Glomerular visceral epithelial cell (primary cell): ENCODE measurements around the gene CNTN4.
"Not testable (repeated sequence)": the region's sequence is repeated elsewhere in the genome, so short reads cannot be mapped to it uniquely, and the experiment has no call there.

ENCODE experiments used
- DNase-seq: peaks from one replicate; pipeline ENCODE4 v3.0.0-alpha.2; 2016; ENCODE audit errors: extremely low spot score

The CNTN4 gene

GRCh38 chr3:2908693-2909351 is 810.2 kb downstream of the CNTN4 start:
- DNase-seq, result no peak

- no peak for DNase-seq
These were observed 812.3 kb downstream of the CNTN4 start for GRCh38 chr3:2910997-2911396.

GRCh38 chr3:2915826-2916225 is 817.2 kb downstream of the CNTN4 start:
- DNase-seq, result no peak

GRCh38 chr3:2916640-2917039 is 818.0 kb downstream of the CNTN4 start:
- DNase-seq, result not testable (repeated sequence)

GRCh38 chr3:2920103-2920502 is 821.4 kb downstream of the CNTN4 start:
- no peak for DNase-seq

DNA sequence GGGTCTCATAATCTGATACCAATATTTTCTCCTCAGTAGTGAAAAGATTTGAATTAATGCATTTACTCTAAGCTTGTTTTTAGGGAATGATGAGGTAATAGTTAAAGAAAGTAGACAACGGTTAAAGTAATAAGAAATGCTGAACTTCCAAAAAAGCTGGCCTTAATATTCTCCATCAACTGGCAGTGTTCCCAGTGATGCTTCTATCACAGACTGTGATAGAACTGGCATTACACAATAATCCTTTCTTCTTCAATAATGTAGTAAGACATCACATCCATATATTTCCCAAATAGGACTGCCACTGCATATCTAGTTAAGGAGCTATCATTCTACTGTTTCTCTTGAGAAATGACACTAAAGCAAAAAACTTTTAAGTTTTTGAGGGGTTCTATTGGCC is 822.8 kb downstream of the CNTN4 start:
- no peak for DNase-seq

DNA sequence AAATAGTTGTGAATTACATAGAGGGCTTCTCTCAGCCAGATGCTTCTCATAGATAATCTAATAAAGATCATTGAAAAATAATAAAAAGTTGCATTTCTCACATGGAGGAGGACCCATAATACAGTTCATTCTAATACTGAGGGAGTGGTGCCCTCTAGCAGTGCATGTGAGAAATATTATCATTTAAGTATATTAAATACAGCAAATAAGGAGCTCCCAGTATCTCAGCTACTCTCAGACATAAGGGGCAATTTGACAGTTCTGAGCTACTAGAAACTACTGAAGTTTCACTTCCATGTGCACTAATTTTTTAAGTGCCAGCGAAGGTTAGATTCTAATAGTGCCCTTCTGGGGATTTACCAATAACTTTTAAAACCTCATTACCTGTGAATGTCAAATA is 823.2 kb downstream of the CNTN4 start:
- DNase-seq, result no peak

DNA sequence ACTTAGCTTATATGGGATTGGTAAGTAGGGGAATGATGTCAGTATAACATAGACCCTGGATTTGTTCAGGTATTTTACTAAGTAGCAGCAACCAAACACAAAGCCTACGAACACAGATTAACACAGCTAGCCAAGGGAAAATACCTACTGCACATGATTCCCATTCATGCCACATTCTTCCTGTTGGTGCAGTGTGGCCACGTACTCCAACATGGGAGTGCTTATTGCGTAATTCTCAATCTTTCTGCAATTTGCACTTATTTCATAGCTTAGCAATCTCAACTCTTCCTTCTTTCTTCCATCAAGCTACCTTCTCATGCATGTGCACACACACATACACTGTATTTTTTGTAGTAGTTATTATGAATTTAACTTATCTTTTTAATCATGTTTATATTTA is 824.7 kb downstream of the CNTN4 start:
- DNase-seq, result no peak

DNA sequence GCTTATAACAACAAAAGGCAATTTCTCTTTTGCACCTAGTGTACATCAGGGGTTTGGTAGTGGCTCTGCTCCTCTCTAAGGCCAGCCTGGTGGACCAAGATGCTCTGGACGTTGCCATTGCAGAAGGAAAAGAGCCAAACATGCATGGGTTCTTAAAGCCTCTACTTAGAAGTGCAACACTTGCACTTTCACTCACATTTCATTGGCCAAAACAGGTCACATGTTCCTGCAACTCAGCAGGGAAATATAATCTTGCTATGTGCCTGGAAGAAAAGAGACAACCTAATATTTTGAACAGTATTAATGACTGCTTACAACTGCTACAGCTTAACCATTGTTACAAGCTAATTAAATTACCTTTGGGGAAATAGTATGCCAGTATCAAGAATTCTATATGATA is 828.6 kb downstream of the CNTN4 start:
- no peak for DNase-seq

GRCh38 chr3:2929574-2929973 is 830.9 kb downstream of the CNTN4 start:
- no peak for DNase-seq

DNA sequence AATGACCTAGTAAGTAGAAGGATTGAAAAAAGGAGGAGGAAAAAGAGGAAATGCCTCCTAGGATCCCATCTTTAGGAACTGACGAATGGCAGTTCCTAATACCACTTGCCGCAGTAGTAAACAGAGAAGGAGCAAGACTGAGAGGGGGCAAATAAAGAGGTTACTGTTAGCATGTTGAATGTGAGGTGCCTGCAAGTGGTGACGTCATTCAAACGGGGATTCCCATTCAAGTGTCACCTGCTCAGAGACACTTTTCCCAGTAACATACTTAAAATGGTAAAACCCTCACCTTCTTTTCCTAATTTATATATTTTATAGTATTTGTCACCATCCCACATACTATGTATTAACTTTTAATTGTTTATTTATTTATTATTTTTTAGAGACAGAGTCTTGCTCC is 832.6 kb downstream of the CNTN4 start:
- no peak for DNase-seq

GRCh38 chr3:2934541-2934940 is 835.9 kb downstream of the CNTN4 start:
- DNase-seq, result no peak

DNA sequence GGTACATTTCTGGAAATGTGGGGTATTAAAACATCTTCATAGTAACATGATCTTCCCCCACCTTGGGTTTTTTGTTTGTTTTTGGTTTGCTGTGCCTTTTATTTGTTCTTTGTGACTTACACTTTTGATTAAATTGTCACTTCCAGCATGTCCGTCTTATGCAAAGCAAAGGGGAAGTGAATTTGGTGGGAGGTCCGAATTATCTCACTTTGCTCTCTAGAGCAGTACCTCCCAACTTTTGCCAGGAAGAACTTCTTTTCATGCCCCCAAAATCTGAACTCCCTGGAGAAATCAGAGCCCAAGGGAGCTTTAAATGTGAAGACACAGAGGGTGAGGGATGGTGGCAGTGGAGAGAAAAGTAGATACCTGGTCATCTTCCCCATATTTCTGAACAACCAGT is 838.4 kb downstream of the CNTN4 start:
- no peak for DNase-seq

DNA sequence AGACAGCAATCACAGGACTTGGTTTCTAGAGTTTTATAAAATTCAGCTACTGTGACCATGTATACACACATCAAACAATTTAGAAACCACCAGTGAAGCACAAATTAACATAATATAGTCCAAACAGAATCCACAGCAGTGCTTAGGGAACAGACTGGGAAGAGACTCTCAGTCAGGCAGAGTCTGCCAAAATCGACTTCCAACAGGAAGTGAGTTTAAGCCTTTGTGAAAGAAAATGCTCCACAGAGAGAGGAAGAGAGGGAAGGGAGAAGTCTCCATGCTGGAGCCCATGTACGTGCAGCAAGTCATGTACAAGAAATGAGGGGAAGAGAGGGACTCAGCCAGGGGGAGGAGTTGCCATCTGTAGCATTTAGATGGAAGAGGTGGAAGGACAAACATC is 838.9 kb downstream of the CNTN4 start:
- DNase-seq, result no peak

DNA sequence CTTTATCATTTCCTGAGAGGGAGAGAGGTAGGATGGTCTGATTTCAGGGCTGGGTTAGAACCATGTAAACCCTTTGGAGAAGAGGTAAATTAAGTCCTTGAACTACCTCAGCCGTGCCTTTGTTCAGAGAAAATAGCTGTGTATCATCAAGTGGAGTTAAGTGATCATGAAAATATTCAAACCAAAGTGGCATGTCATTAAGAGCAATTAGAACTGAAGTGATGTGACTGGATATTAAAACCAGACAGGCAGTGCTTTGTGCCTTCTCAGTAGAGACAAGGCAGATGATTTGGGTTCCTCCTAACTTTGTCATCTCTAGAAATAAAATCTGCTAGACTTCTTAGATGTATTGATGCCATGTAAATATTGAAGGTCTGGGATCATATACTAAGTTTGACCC is 840.0 kb downstream of the CNTN4 start:
- no peak for DNase-seq

DNA sequence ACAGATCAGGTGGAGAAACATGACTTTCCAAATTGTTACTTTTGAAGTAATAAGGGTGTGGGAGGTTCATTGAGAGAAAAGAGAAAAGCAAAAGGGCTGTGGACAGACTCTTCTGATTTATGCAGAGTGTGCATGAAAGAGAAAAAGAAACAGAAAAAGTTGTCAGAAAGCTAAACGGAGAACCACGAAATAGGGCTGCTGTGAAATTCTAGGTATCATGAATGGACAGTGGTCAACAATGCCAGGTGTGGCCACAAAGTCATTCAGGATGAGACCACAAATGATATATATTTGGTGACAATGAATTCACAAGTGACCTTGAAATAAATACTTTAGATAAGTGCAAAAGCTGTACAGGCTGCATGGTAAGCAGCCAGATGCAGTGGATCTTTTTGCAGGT is 841.4 kb downstream of the CNTN4 start:
- no peak for DNase-seq

- DNase-seq, result no peak
These were observed 846.0 kb downstream of the CNTN4 start for GRCh38 chr3:2944628-2945027.

DNA sequence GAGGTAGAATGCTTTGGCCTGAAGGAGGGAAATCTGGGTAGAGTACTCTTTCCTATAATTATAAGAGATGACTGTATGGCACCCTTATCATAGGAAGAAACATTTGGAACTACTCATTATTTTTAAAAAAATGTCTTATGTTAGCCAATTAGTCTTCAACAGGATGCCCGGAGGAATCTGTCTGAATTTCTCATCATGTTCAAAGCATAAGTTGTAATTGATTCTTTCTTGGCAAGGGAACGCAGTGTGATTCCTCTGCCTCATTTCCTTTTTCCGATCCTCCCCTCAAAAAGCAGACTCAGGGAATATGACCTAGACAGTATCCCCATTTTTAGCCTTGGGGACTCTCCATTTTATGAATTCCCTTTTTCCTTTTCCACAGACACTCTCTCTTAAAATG is 846.5 kb downstream of the CNTN4 start:
- no peak for DNase-seq

GRCh38 chr3:2947536-2947935 is 848.9 kb downstream of the CNTN4 start:
- no peak for DNase-seq

DNA sequence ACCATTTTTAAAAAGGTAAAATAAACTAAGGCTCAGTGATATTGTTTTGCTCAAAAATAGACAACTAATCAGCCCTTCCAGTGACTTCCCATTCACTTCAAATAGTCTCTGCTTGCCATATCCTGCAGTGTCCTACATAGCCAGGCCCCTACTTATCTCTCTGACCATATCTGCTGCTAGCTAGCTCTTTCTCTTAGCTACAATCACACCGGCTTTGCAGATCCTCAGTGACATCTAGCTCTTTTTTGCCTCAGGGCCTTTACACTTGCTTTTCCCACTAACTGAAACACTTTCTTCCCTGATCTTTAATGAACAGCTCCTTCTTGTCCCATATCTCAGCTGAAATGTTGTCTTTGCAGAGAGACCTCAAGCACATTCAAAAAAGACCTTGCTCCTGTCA is 850.2 kb downstream of the CNTN4 start:
- no peak for DNase-seq

DNA sequence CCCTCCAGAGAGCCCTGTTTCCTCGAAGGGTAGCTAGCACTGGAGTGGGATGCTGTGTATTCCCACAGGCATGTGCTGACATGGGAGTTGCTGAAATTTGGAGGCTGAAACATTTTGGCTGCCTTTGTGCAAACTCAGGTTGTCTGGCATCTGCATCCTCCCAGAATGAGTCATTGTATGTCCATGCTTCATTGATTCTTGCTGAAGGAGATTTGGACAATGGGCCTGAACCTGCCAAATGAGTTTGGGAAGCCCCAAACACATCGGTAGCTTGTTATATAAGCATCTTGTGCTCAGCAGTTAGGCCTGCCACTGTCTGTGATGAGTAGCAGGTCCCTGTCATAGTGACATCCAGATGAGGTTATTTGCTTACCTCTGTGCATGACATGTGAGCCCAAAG is 851.5 kb downstream of the CNTN4 start:
- DNase-seq, result no peak

- DNase-seq, result no peak
These were observed 858.4 kb downstream of the CNTN4 start for GRCh38 chr3:2957115-2957514.

DNA sequence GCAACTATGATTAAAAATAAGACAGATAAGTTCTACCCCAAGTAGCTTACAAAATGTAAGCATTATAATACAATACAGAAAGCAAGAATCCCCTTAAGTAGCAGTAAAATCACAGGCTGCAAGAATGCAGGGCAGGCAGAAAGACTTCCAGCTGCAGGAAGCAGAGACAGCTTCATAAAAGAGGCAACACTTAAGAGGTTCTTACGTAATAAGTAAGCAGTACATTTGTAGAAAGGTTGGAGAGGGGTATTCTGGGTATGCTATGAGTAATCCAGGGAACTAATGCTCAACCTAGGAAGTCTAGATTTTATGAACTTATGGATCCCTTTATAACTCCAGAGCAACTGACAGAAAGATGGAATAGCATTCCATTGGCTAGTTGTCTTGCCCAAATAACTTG is 859.9 kb downstream of the CNTN4 start:
- no peak for DNase-seq

GRCh38 chr3:2961576-2961975 is 862.9 kb downstream of the CNTN4 start:
- no peak for DNase-seq

DNA sequence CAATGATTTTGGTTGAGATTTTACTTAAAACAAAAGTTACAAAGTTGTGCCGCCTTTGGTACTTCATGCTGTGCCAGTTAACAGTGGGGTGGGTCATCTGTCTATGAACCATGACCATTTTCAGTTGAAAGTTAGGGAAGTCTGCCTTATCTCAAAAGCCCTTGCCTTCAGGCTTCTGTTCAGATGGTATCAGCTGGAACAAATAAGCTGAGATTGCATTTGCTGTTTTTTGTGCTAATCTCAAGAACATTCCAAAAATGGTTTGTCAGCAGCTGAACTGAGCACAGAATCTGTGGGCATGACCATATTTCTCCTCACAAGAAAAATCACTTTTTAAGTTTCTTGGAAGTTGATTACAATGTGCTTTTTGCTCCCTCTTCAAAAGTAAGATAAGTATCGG is 869.2 kb downstream of the CNTN4 start:
- DNase-seq, result no peak
